Measurements from ENCODE around the gene NR1H4. TPM values are rescaled to one million over a fixed set of nuclear protein-coding genes. Genes with fewer than 3 reads are reported as not detected.
"Not testable (repeated sequence)": the region's sequence is repeated elsewhere in the genome, so short reads cannot be mapped to it uniquely, and the experiment has no call there.

NR1H4 gene
- polyA plus RNA-seq, 3 donors from 2014 or later, result not detected

DNA sequence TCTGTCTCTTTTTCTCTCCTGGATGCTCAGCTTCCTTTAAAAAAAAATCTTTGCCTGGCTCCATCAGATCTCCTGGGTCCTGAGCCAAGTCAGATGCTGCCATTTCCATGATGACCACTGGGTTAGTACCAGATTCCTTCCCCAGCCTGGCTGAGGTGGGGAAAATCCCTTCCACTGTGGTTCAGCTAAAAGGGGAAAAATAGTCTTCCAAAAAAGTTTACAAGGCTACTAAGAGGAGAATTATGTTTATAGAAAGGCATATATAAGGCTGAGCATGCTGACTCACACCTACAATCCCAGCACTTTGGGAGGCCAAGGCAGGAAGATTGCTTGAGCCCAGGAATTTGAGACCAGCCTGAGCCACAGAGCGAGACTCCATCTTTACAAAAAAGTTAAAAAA, 71.4 kb downstream of the NR1H4 start:
- Mint-ChIP-seq H3K27ac (no peak overlapping the region), H3K4me3 (no peak overlapping the region), H3K27me3 (ENCODE audit: low read depth in 3 of 3) (peaks cover 2 to 8% (median 3%) of the 10 kb centered on the region in 3 donors), H3K9me3 (peaks cover 0 to 2% (median 0%) of the 10 kb centered on the region in 6 donors), H3K36me3 (no peaks in the 10 kb centered on the region), H3K4me1 (no peaks in the 10 kb centered on the region)
- no peak for DNase-seq

DNA sequence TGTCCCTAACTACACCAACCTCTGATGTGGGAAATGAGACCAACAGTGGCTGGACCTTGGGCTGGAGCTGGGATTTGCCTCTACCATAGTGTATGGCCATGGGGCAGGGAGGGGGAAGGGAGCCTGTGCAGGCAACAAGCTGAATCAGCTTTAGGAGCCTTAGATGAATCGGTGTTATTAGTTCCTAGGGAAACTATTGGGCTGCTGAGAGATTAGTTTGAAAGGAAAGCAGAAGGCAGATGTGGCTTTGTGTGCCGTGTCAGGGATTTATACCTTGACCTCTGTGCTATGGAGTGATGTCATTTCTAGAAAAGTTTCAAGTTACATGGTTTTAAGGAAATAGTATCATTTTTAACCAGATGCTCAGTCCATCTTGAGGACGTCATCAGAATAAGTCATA, 80.3 kb downstream of the NR1H4 start:
- no peak for DNase-seq
- Mint-ChIP-seq H3K27ac (no peak overlapping the region), H3K27me3 (ENCODE audit: low read depth in 3 of 3) (peaks cover 1 to 4% (median 1%) of the 10 kb centered on the region in 3 donors), H3K9me3 (peaks cover 0 to 1% (median 0%) of the 10 kb centered on the region in 6 donors), H3K4me3 (no peak overlapping the region), H3K36me3 (no peaks in the 10 kb centered on the region), H3K4me1 (no peaks in the 10 kb centered on the region)

DNA sequence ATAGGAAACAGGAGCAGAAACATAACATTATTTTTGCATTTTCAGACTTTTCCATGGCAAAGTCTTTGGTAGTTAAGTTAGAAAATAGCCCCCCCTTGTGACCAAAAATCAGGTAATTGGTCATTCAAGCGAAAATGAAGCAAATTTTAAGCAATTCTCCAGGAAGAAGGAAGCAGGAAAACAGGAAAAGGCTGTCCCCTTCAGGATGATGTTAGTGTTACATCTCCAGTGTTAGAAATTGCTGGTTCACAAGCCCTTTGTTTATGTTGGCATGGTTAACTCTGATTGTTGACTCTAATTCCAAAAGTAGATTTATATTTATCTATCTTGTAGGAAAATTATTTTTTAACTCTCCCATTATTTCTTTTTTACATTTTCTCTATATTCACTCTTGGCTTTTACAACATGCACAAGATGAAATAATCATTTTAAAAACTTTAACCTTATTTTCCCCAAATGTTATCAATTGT, 81.0 kb downstream of the NR1H4 start:
- H3K36me3 Mint-ChIP-seq, result no peaks in the 10 kb centered on the region
- peaks cover 0 to 2% (median 0%) of the 10 kb centered on the region in 6 donors for H3K9me3 Mint-ChIP-seq
- peak in 2 of 3 donors; percentile 14 to 15 for DNase-seq
- peaks cover 1 to 4% (median 2%) of the 10 kb centered on the region in 3 donors for H3K27me3 Mint-ChIP-seq (ENCODE audit: low read depth in 3 of 3)
- H3K27ac Mint-ChIP-seq, result no peak overlapping the region
- no peak overlapping the region for H3K4me3 Mint-ChIP-seq
- H3K4me1 Mint-ChIP-seq, result no peaks in the 10 kb centered on the region

DNA sequence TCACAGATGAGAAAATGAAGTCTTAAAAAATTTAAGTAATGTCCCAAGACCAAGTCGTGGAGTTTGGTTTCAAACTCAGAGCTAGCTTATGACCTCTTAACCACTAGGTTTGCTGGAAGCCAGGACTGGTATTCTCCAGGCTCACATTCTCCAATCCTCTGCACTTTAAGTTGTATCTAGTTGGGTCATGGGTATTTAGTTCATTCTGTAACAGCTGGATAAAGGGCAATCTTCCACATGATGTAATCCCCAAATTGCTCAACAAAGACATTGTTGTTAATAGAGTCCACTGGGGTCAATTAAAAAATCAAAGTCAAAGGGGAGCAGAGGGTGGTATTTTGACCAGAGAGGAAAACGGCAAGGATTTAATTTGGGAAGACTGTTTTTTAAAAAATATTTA, 82.1 kb downstream of the NR1H4 start:
- H3K27ac Mint-ChIP-seq, result no peak overlapping the region
- no peaks in the 10 kb centered on the region for H3K36me3 Mint-ChIP-seq
- no peak for DNase-seq
- peaks cover 1 to 4% (median 2%) of the 10 kb centered on the region in 3 donors for H3K27me3 Mint-ChIP-seq (ENCODE audit: low read depth in 3 of 3)
- H3K9me3 Mint-ChIP-seq, result peaks cover 0 to 2% (median 0%) of the 10 kb centered on the region in 6 donors
- no peaks in the 10 kb centered on the region for H3K4me1 Mint-ChIP-seq
- no peak overlapping the region for H3K4me3 Mint-ChIP-seq

DNA sequence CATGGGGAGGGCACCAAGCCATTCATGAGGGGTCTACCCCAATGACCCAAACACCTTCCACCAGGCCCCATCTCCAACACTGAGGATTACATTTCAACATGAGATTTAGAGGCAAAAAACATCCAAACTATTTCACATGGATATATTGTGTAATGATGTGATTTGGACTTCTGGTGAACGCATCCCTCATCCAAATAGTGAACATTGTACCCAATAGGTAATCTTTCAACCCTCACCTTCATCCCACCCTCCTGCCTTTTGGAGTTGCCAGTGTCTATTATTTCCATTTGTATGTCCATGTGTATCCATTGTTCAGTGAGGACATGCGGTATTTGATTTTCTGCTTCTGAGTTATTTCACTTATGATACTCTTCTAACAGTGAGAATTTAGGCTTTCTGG, 83.7 kb downstream of the NR1H4 start:
- no peak overlapping the region for H3K27ac Mint-ChIP-seq
- no peak overlapping the region for H3K4me3 Mint-ChIP-seq
- H3K4me1 Mint-ChIP-seq, result no peaks in the 10 kb centered on the region
- peaks cover 0 to 4% (median 2%) of the 10 kb centered on the region in 3 donors for H3K27me3 Mint-ChIP-seq (ENCODE audit: low read depth in 3 of 3)
- no peak for DNase-seq
- peaks cover 0 to 2% (median 0%) of the 10 kb centered on the region in 6 donors for H3K9me3 Mint-ChIP-seq
- no peaks in the 10 kb centered on the region for H3K36me3 Mint-ChIP-seq

DNA sequence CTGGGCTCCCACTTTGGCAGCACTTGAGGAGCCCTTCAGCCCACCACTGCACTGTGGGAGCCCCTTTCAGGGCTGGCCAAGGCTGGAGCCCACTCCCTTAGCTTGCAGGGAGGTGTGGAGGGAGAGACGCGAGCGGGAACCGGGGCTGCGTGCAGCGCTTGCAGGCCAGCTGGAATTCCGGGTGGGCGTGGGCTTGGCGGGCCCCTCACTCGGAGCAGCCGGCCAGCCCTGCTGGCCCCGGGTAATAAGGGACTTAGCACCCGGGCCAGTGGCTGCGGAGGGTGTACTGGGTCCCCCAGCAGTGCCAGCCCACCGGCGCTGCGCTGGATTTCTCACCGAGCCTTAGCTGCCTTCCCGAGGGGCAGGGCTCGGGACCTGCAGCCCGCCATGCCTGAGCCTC, 85.6 kb downstream of the NR1H4 start:
- not testable (repeated sequence) for H3K27ac Mint-ChIP-seq; H3K4me3 Mint-ChIP-seq; H3K9me3 Mint-ChIP-seq; DNase-seq; H3K27me3 Mint-ChIP-seq (ENCODE audit: low read depth in 3 of 3); H3K36me3 Mint-ChIP-seq; H3K4me1 Mint-ChIP-seq

DNA sequence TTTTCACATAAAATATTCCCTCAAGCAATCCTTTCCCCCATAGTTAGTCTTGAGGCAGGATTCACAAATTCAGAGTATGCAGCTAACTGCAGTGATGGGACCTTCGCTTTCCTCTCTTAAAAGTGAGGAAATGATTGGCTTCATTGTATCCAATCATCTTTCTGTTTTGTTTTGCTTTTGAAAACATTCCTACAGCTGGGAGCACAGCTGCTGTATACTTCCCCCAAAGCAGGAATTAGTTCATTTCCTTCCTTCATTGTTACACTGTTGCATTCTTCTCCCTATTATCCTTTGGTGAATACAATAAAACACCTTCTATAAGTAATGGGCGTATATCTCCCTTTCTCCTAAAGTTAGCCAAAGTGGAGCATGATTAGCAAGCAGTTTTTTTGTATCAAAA, 90.4 kb downstream of the NR1H4 start:
- H3K27ac Mint-ChIP-seq, result no peak overlapping the region
- no peaks in the 10 kb centered on the region for H3K36me3 Mint-ChIP-seq
- DNase-seq, result no peak
- peaks cover 0 to 1% (median 0%) of the 10 kb centered on the region in 6 donors for H3K9me3 Mint-ChIP-seq
- H3K27me3 Mint-ChIP-seq (ENCODE audit: low read depth in 3 of 3), result peaks cover 0 to 4% (median 2%) of the 10 kb centered on the region in 3 donors
- H3K4me3 Mint-ChIP-seq, result no peak overlapping the region
- no peaks in the 10 kb centered on the region for H3K4me1 Mint-ChIP-seq

DNA sequence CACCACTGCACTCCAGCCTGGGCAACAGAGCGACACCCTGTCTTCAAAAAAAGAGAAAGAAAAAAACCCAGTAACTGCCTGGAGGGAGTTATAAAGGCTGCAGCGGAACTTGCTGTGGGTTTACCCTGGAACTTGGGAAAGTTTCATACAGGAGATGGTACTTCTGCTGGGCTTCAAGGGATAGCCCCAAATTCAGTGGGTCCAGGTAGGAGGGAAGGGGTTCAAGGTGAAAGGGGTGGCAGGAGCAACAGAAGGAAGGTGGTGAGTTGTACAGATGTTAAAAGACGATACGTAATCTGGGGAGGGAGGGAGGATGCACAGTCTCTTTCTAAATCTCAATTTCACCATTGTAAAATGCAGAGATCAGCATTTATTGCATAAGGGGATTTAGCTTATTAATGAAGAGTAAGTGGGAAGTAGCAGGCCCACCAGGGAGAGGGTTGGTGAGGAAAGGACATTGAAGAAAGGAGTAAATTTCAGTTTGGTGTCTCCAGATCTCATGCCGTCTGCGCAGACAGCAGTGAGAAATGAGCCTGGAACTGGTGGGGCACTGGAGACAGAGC, 91.3 kb downstream of the NR1H4 start:
- Mint-ChIP-seq H3K4me3 (no peak overlapping the region), H3K4me1 (no peaks in the 10 kb centered on the region), H3K36me3 (no peaks in the 10 kb centered on the region), H3K9me3 (peaks cover 0 to 1% (median 0%) of the 10 kb centered on the region in 6 donors), H3K27ac (no peak overlapping the region), H3K27me3 (ENCODE audit: low read depth in 3 of 3) (peaks cover 0 to 4% (median 2%) of the 10 kb centered on the region in 3 donors)
- no peak for DNase-seq

DNA sequence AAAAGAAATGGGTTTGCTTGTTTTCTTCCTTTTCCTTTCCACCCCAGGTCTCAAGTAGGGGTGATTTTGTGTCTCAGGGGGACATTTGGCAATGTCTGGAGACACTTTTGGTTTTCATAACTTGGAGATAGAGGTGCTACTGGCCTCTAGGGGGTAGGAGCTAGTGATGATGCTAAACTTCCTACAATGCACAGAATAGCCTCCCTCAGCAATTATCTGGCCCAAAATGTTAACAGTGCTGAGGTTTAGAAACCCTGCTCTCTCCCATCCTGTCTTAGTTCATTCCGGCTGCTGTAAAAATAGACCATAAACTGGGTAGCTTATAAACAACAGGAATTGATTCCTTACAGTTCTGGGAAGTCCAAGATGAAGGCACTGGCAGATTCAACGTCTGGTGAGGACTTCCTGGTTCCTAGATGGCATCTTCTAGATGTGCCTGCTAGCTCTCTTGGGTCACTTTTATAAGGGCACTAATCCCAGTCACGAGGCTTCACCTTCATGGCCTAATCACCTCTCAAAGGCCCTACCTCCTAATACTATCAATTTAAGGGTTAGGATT, 92.4 kb downstream of the NR1H4 start:
- Mint-ChIP-seq H3K27me3 (ENCODE audit: low read depth in 3 of 3) (peaks cover 0 to 4% (median 3%) of the 10 kb centered on the region in 3 donors), H3K36me3 (no peaks in the 10 kb centered on the region), H3K27ac (no peak overlapping the region), H3K9me3 (peaks cover 0 to 1% (median 0%) of the 10 kb centered on the region in 6 donors), H3K4me3 (no peak overlapping the region), H3K4me1 (no peaks in the 10 kb centered on the region)
- DNase-seq, result no peak

DNA sequence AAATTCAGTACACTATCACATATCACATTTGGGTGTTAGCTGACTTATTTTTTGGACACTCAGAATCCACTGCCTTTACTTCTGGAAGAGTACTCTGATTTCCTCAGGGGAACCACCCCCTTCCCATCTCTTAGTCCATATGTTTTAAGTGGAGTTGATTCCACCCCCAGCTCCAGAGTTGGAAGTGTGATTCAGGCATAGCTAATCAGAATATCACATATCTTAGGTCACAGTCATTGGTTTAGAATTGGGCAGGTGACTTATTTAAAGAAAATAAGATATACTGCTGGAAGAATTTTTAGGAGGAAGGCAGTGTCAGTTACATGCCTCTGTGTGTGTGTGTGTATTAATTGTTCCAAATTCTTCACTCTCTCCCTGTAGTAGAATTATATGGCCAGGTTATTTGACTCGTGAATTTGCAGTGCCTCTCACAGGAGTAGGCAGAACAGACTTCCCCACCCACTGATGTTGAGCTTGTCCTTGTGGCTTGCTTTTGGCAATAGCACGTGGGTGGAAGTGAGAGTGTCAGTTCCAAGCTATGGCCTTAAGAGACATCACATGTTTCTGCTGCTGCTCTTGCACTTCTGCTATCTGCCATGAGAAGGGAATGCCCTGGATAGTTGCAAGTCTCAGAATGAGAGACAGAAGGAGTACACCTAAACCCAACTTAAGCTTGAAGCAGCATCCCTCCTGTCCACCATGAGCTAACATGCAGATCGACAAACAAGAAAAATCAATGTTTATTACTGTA, 93.4 kb downstream of the NR1H4 start:
- Mint-ChIP-seq H3K4me1 (no peaks in the 10 kb centered on the region), H3K9me3 (peaks cover 0 to 1% (median 0%) of the 10 kb centered on the region in 6 donors), H3K4me3 (no peak overlapping the region), H3K27ac (no peak overlapping the region), H3K27me3 (ENCODE audit: low read depth in 3 of 3) (peaks cover 0 to 4% (median 4%) of the 10 kb centered on the region in 3 donors), H3K36me3 (no peaks in the 10 kb centered on the region)
- DNase-seq, result no peak

DNA sequence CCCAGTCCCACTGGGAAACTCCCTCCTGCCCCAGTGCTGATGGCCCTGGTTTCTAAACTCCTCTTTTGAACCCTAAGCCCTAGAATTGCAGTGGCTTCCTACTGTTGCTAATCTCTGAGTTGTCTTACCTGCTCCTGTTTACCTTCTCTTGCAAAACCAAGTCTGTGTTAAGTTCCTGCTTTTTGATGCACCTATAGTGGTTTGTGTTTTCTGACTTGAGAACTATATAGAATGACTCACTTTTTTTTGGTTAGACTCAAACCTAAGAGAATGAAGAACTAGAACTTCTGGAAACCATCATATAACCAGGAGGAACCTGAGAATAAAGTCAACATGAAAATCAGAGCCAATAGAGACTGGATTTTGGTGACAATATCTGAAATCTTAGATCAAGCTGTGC, 94.3 kb downstream of the NR1H4 start:
- H3K9me3 Mint-ChIP-seq, result peaks cover 0 to 1% (median 0%) of the 10 kb centered on the region in 6 donors
- peaks cover 0 to 2% of the 10 kb centered on the region in 2 donors for H3K4me1 Mint-ChIP-seq
- H3K27ac Mint-ChIP-seq, result no peak overlapping the region
- DNase-seq, result no peak
- H3K4me3 Mint-ChIP-seq, result no peak overlapping the region
- peaks cover 0 to 7% (median 4%) of the 10 kb centered on the region in 3 donors for H3K27me3 Mint-ChIP-seq (ENCODE audit: low read depth in 3 of 3)
- no peaks in the 10 kb centered on the region for H3K36me3 Mint-ChIP-seq

DNA sequence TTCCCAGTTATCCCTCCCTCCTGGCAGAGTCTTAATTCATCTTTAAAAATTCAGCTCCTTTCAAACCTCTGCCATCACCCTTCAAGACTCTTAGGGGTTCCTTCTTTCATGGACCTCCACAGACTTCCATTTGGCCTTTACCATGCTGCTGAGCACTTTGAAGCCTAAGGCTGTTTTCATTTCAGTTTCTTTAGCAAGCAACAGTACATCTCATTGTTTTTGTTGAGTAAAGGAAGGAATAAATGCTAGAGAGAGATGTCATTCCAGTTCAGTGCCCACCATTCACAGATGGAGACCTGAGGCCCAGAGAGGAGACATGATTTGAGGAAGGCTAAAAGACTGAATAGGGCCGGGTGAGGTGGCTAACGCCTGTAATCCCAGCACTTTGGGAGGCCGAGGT, 98.5 kb downstream of the NR1H4 start:
- H3K4me3 Mint-ChIP-seq, result peak overlapping the region; percentile 27 to 73 (median 65)
- peaks cover 0 to 10% (median 3%) of the 10 kb centered on the region in 3 donors for H3K27me3 Mint-ChIP-seq (ENCODE audit: low read depth in 3 of 3)

DNA sequence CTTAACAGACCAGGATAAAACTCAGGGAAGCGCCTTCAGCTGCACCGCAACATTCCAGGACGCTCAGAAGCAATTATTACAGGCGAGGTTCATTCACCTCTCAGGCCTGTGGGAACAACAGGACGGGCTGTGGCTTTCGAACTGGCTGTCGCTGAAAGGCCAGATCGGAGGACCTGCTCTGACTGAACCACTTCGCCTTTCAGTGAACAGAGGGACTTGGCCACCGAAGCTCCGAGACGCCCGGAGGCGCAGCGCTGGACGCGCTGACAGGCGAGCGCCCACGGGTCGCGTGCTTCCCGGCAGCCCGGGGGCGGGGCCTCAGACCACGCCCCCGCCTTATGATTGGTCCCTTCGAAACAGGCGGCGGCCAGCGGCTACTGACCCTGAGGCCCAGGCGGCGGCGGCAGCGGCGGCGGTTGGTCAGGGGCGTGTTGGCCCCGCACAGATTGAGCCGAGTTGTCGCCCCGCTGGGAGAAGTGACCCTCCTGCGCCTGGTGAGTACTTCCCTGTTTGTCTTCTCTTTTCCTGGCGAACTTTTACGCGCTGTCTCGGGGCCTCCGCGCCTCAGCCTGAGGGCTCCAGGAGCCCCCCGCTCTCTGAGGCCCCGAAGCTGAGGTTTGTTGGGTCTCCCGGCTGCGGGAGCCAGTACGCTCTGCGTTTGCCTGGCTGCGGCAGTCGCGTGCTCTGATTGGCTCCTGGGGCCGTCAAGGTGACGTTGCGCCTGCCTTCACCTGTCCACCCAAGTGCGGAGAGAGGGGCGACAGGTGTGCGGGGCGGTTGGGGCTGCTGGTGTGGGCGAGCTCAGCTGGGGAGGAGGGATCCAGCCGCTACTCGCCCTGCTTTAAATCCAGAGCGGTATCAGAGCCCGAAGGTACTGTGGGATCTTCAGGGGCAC, 99.9 kb downstream of the NR1H4 start, which contains the start of gene GAS2L3:
TSS of gene GAS2L3 (plus strand) at position 393 of the 895 bp plus-strand sequence. CDS start 21,221 bp downstream, outside the sequence.
- Mint-ChIP-seq H3K36me3 (no peaks in the 10 kb centered on the region), H3K27me3 (ENCODE audit: low read depth in 3 of 3) (peaks cover 0 to 10% (median 3%) of the 10 kb centered on the region in 3 donors), H3K27ac (peak within 1 kb of the TSS in 1 of 6 donors; percentile 62), H3K9me3 (peaks cover 0 to 1% (median 0%) of the 10 kb centered on the region in 6 donors), H3K4me3 (peak within 1 kb of the TSS; percentile 85 to 92 (median 89)), H3K4me1 (peaks cover 13% of the 10 kb centered on the region in 2 donors)
- DNase-seq, result peak; percentile 64 to 70 (median 64)

More for the DNA sequence above, 98.5 kb downstream of the NR1H4 start:
- peaks cover 0 to 1% (median 0%) of the 10 kb centered on the region in 6 donors for H3K9me3 Mint-ChIP-seq
- DNase-seq, result no peak
- no peaks in the 10 kb centered on the region for H3K36me3 Mint-ChIP-seq
- H3K27ac Mint-ChIP-seq, result no peak overlapping the region
- peaks cover 13% of the 10 kb centered on the region in 2 donors for H3K4me1 Mint-ChIP-seq

All from immature natural killer cell (primary cell).